Mesothelial cell of epicardium (in vitro differentiated cells): ENCODE measurements around the gene USP9X. TPM values are rescaled to one million over a fixed set of nuclear protein-coding genes. Genes with fewer than 3 reads are reported as not detected.

ENCODE experiments used
- DNase-seq, 2 experiments: peaks; one replicate each; pipeline ENCODE4 v3.0.0; 2021; ENCODE audit warnings: low spot score in 2 of 2; ENCODE audit not compliant: unreplicated experiment in 2 of 2
- H3K27ac Mint-ChIP-seq: 2 replicates; pipeline ENCODE4 v1.8.0; 2021; ENCODE audit warnings: mixed read lengths
- H3K27me3 Mint-ChIP-seq: 2 replicates; pipeline ENCODE4 v1.8.0; 2021; ENCODE audit warnings: low read depth, mixed read lengths
- H3K36me3 Mint-ChIP-seq: 2 replicates; pipeline ENCODE4 v1.8.0; 2021; ENCODE audit warnings: mixed read lengths
- H3K4me1 Mint-ChIP-seq: 2 replicates; pipeline ENCODE4 v1.8.0; 2021; ENCODE audit warnings: mixed read lengths
- H3K4me3 Mint-ChIP-seq: 2 replicates; pipeline ENCODE4 v1.8.0; 2021; ENCODE audit warnings: mild to moderate bottlenecking, moderate library complexity, mixed read lengths
- H3K9me3 Mint-ChIP-seq: 2 replicates; pipeline ENCODE4 v1.8.0; 2021; ENCODE audit warnings: mixed read lengths
- total RNA-seq: library from RNA; stranded (reverse); gene quantifications from 3 replicates; pipeline ENCODE4 v1.2.1, GENCODE V29; 2021
- TF ChIP-seq, protein P1 (sequence below): fragments of 200-600 bp; sonication (generic); IDR thresholded peaks from one replicate; pipeline ENCODE4 v1.5.0; 2021; ENCODE audit warnings: antibody characterized with exemption; ENCODE audit not compliant: unreplicated experiment

Gene USP9X
- total RNA-seq, 1 donor from 2014 or later = 91.6 TPM

- Mint-ChIP-seq H3K4me1 (no peaks in the 10 kb centered on the region), H3K4me3 (no peak overlapping the region), H3K36me3 (no peaks in the 10 kb centered on the region), H3K9me3 (peaks cover 9% of the 10 kb centered on the region), H3K27ac (no peak overlapping the region), H3K27me3 (no peaks in the 10 kb centered on the region)
- TF ChIP-seq, protein P1, sequence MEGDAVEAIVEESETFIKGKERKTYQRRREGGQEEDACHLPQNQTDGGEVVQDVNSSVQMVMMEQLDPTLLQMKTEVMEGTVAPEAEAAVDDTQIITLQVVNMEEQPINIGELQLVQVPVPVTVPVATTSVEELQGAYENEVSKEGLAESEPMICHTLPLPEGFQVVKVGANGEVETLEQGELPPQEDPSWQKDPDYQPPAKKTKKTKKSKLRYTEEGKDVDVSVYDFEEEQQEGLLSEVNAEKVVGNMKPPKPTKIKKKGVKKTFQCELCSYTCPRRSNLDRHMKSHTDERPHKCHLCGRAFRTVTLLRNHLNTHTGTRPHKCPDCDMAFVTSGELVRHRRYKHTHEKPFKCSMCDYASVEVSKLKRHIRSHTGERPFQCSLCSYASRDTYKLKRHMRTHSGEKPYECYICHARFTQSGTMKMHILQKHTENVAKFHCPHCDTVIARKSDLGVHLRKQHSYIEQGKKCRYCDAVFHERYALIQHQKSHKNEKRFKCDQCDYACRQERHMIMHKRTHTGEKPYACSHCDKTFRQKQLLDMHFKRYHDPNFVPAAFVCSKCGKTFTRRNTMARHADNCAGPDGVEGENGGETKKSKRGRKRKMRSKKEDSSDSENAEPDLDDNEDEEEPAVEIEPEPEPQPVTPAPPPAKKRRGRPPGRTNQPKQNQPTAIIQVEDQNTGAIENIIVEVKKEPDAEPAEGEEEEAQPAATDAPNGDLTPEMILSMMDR = no peak
- DNase-seq = no peak
Measured at GRCh38 chrX:41076742-41077141, 8.5 kb upstream of the USP9X start.

DNA sequence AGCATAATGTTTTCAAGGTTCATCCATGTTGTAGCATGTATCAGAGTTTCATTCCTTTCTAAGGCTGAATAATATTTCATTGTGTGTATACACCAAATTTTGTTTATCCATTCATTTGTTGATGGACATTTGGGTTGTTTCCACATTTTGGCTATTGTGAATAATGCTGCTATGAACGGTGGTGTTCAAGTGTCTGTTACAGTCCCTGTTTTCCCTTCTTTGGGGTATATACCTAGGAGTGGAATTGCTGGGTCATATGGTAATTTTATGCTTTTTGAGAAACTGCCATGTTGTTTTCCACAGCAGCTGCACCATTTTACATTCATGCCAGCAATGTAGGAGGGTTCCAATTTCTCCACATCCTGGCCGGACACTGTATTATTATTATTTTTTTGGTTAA is 3.4 kb upstream of the USP9X start:
- H3K36me3 Mint-ChIP-seq = no peaks in the 10 kb centered on the region
- no peak overlapping the region for H3K27ac Mint-ChIP-seq
- no peak for DNase-seq
- no peak overlapping the region for H3K4me3 Mint-ChIP-seq
- TF ChIP-seq, protein P1 = no peak
- H3K27me3 Mint-ChIP-seq = no peaks in the 10 kb centered on the region
- H3K9me3 Mint-ChIP-seq = peaks cover 10% of the 10 kb centered on the region
- H3K4me1 Mint-ChIP-seq = peaks cover 4% of the 10 kb centered on the region

DNA sequence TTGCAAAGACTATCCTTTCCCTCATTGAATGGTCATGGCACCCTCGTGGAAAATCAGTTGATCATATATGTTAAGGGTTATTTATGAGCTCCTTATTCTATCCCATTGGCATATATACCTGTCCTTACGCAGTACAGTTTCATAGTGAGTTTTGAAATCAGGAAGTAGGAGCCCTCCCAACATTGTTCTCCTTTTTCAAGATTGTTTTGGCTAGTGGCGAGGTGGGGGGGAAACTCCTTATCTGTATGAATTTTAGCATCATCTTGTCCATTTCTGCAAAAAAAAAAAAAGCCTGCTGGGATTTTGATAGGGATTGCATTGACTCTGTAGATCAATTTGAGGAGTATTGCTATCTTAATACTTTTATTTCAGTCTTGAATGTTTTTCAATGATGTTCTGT is 2.5 kb upstream of the USP9X start:
- Mint-ChIP-seq H3K4me1 (peaks cover 4% of the 10 kb centered on the region), H3K9me3 (peaks cover 8% of the 10 kb centered on the region), H3K36me3 (no peaks in the 10 kb centered on the region), H3K4me3 (no peak overlapping the region), H3K27me3 (no peaks in the 10 kb centered on the region), H3K27ac (no peak overlapping the region)
- TF ChIP-seq, protein P1 = no peak
- DNase-seq = no peak

- H3K4me3 Mint-ChIP-seq = peak overlapping the region; percentile 84
- H3K9me3 Mint-ChIP-seq = peaks cover 8% of the 10 kb centered on the region
- H3K36me3 Mint-ChIP-seq = no peaks in the 10 kb centered on the region
- H3K27ac Mint-ChIP-seq = peak overlapping the region; percentile 100
- H3K27me3 Mint-ChIP-seq = no peaks in the 10 kb centered on the region
- TF ChIP-seq, protein P1 = no peak
- peaks cover 17% of the 10 kb centered on the region for H3K4me1 Mint-ChIP-seq
- DNase-seq = peak; percentile 88 to 98
Measured at GRCh38 chrX:41084044-41084892, 977 bp upstream of the USP9X start.

DNA sequence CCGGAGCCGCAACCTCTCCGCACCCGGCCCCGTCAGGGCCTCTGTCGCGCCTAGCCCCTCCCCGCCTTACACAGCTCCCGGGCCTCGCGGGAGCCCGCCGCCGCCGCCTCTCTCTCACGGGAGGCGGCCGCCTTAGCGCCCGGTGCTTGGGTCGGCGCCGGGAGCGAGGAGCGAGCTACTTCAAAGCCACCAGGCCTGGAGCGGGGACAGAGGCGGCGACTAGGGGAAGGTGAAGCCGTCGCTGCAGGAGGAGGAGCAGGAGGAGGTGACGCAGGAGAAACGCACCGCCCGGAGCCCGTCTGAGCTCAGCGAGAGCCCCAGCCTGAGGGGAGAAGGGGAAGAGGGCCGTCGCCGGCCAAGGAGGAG is 250 bp downstream of the USP9X start:
- Mint-ChIP-seq H3K4me3 (peak overlapping the region; percentile 85), H3K9me3 (peaks cover 8% of the 10 kb centered on the region), H3K36me3 (no peaks in the 10 kb centered on the region), H3K27ac (peak overlapping the region; percentile 93), H3K4me1 (peaks cover 23% of the 10 kb centered on the region), H3K27me3 (no peaks in the 10 kb centered on the region)
- TF ChIP-seq, protein P1 = no peak
- peak; percentile 33 to 57 for DNase-seq
